ENCODE results near the gene ANKS1B.

Gene ANKS1B

GRCh38 chr12:98697209-98697608 lies 1287.5 kb downstream of the ANKS1B start:
- Histone ChIP-seq H3K9ac (no peak overlapping the region), H3K4me3 (IDR thresholded peaks at IDR 0.05; ENCODE audit: insufficient read depth, low read depth, low read length) (no peak overlapping the region), H3K79me2 (ENCODE audit: insufficient read depth, low read depth) (no peaks in the 10 kb centered on the region), H3K4me1 (ENCODE audit: low read depth, poor library complexity, severe bottlenecking) (no peaks in the 10 kb centered on the region), H3K4me2 (no peak overlapping the region), H3K27ac (no peak overlapping the region), H3K27me3 (ENCODE audit: insufficient read depth, low read depth) (no peaks in the 10 kb centered on the region), H4K20me1 (ENCODE audit: insufficient read depth) (no peaks in the 10 kb centered on the region), H3K36me3 (ENCODE audit: insufficient read depth) (no peaks in the 10 kb centered on the region), H2AFZ (ENCODE audit: low read depth) (no peak overlapping the region)
- TF ChIP-seq, protein P1, sequence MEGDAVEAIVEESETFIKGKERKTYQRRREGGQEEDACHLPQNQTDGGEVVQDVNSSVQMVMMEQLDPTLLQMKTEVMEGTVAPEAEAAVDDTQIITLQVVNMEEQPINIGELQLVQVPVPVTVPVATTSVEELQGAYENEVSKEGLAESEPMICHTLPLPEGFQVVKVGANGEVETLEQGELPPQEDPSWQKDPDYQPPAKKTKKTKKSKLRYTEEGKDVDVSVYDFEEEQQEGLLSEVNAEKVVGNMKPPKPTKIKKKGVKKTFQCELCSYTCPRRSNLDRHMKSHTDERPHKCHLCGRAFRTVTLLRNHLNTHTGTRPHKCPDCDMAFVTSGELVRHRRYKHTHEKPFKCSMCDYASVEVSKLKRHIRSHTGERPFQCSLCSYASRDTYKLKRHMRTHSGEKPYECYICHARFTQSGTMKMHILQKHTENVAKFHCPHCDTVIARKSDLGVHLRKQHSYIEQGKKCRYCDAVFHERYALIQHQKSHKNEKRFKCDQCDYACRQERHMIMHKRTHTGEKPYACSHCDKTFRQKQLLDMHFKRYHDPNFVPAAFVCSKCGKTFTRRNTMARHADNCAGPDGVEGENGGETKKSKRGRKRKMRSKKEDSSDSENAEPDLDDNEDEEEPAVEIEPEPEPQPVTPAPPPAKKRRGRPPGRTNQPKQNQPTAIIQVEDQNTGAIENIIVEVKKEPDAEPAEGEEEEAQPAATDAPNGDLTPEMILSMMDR (conservative IDR thresholded peaks at IDR 0.05; ENCODE audit: low read depth, low read length): no peak

- Histone ChIP-seq H3K79me2 (ENCODE audit: insufficient read depth, low read depth) (no peaks in the 10 kb centered on the region), H3K27ac (no peak overlapping the region), H3K36me3 (ENCODE audit: insufficient read depth) (no peaks in the 10 kb centered on the region), H3K4me3 (IDR thresholded peaks at IDR 0.05; ENCODE audit: insufficient read depth, low read depth, low read length) (no peak overlapping the region), H4K20me1 (ENCODE audit: insufficient read depth) (no peaks in the 10 kb centered on the region), H3K9ac (no peak overlapping the region), H3K27me3 (ENCODE audit: insufficient read depth, low read depth) (no peaks in the 10 kb centered on the region), H3K4me1 (ENCODE audit: low read depth, poor library complexity, severe bottlenecking) (no peaks in the 10 kb centered on the region), H2AFZ (ENCODE audit: low read depth) (no peak overlapping the region), H3K4me2 (no peak overlapping the region)
- TF ChIP-seq, protein P1 (conservative IDR thresholded peaks at IDR 0.05; ENCODE audit: low read depth, low read length): no peak
These were observed 1288.6 kb downstream of the ANKS1B start for GRCh38 chr12:98696036-98696646.

- Histone ChIP-seq H3K36me3 (ENCODE audit: insufficient read depth) (no peaks in the 10 kb centered on the region), H3K4me1 (ENCODE audit: low read depth, poor library complexity, severe bottlenecking) (no peaks in the 10 kb centered on the region), H3K27ac (no peak overlapping the region), H3K4me2 (no peak overlapping the region), H3K4me3 (IDR thresholded peaks at IDR 0.05; ENCODE audit: insufficient read depth, low read depth, low read length) (no peak overlapping the region), H3K79me2 (ENCODE audit: insufficient read depth, low read depth) (no peaks in the 10 kb centered on the region), H4K20me1 (ENCODE audit: insufficient read depth) (no peaks in the 10 kb centered on the region), H2AFZ (ENCODE audit: low read depth) (no peak overlapping the region), H3K27me3 (ENCODE audit: insufficient read depth, low read depth) (no peaks in the 10 kb centered on the region), H3K9ac (no peak overlapping the region)
- TF ChIP-seq, protein P1 (conservative IDR thresholded peaks at IDR 0.05; ENCODE audit: low read depth, low read length): no peak
These were observed 1293.4 kb downstream of the ANKS1B start for GRCh38 chr12:98691351-98691750.

DNA sequence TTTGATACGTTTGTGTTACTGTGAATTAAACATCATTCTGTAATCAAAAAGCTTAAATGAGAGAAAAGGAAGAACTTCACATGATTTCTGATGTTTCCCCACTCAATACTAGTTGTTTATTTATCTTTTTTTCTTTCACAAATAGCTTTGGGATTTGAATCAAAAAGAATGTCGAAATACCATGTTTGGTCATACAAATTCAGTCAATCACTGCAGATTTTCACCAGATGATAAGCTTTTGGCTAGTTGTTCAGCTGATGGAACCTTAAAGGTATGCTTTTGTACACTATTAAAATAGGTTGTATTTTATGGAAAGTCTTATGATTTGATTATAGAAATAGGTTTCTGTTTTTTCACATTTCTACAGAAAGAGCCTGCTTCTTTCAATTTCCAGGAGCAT lies 1298.1 kb downstream of the ANKS1B start:
- Histone ChIP-seq H2AFZ (ENCODE audit: low read depth) (no peak overlapping the region), H3K36me3 (ENCODE audit: insufficient read depth) (no peaks in the 10 kb centered on the region), H3K4me1 (ENCODE audit: low read depth, poor library complexity, severe bottlenecking) (no peaks in the 10 kb centered on the region), H3K4me2 (no peak overlapping the region), H3K79me2 (ENCODE audit: insufficient read depth, low read depth) (no peaks in the 10 kb centered on the region), H4K20me1 (ENCODE audit: insufficient read depth) (no peaks in the 10 kb centered on the region), H3K9ac (no peak overlapping the region), H3K27ac (no peak overlapping the region), H3K4me3 (IDR thresholded peaks at IDR 0.05; ENCODE audit: insufficient read depth, low read depth, low read length) (no peak overlapping the region), H3K27me3 (ENCODE audit: insufficient read depth, low read depth) (no peaks in the 10 kb centered on the region)
- TF ChIP-seq, protein P1 (conservative IDR thresholded peaks at IDR 0.05; ENCODE audit: low read depth, low read length): no peak
